ENCODE measurements around the gene UGT1A3. TPM values are rescaled to one million over a fixed set of nuclear protein-coding genes. Genes with fewer than 3 reads are reported as not detected.

Gene UGT1A3
- total RNA-seq, 1 donor from 2014 or later: 0.19 TPM

DNA sequence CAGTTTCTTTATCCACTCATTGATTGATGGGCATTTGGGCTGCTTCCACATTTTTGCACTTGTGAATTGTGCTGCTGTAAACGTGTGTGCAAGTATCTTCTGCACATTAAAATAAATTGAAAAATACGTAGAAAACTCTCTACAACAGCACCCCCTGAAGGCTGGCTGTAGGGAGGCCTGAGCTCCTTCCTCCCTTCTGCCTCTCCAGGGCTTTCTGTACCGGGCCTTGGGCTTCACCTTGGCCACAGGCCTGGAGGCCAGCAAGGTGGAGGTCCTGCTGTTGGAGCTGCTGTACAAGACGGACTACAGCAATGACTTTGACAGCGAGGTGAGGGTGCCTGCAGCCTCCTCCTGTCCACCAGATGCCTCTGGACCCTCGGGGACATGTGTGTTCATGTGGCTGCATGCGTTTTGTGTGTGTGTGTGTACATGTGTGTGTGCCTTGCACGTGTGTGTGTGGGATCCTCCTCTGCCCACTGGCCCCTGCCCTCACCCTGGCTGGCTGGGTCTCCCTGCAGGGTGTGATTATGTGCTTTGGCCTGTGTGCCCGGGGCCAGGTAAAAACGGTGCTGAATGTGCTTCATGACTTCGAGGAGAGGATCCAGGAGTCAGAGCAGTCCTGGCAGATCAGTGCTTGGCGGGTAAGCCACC is 78.5 kb downstream of the UGT1A3 start:
- Mint-ChIP-seq H3K36me3 (no peaks in the 10 kb centered on the region), H3K27me3 (peaks cover 36% of the 10 kb centered on the region), H3K4me1 (ENCODE audit: unreplicated experiment) (no peaks in the 10 kb centered on the region), H3K4me3 (no peak overlapping the region), H3K27ac (no peak overlapping the region), H3K9me3 (no peaks in the 10 kb centered on the region)
- TF ChIP-seq, protein P1, sequence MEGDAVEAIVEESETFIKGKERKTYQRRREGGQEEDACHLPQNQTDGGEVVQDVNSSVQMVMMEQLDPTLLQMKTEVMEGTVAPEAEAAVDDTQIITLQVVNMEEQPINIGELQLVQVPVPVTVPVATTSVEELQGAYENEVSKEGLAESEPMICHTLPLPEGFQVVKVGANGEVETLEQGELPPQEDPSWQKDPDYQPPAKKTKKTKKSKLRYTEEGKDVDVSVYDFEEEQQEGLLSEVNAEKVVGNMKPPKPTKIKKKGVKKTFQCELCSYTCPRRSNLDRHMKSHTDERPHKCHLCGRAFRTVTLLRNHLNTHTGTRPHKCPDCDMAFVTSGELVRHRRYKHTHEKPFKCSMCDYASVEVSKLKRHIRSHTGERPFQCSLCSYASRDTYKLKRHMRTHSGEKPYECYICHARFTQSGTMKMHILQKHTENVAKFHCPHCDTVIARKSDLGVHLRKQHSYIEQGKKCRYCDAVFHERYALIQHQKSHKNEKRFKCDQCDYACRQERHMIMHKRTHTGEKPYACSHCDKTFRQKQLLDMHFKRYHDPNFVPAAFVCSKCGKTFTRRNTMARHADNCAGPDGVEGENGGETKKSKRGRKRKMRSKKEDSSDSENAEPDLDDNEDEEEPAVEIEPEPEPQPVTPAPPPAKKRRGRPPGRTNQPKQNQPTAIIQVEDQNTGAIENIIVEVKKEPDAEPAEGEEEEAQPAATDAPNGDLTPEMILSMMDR (conservative IDR thresholded peaks at IDR 0.05): no peak
- DNase-seq (ENCODE audit: extremely low spot score, unreplicated experiment): peak; percentile 39

GRCh38 chr2:233807966-233808935 is 79.4 kb downstream of the UGT1A3 start:
- TF ChIP-seq, protein P1 (conservative IDR thresholded peaks at IDR 0.05): no peak
- H3K9me3 Mint-ChIP-seq: no peaks in the 10 kb centered on the region
- H3K27me3 Mint-ChIP-seq: peaks cover 31% of the 10 kb centered on the region
- H3K4me3 Mint-ChIP-seq: no peak overlapping the region
- peak; percentile 56 for DNase-seq (ENCODE audit: extremely low spot score, unreplicated experiment)
- H3K27ac Mint-ChIP-seq: no peak overlapping the region
- H3K36me3 Mint-ChIP-seq: no peaks in the 10 kb centered on the region
- no peaks in the 10 kb centered on the region for H3K4me1 Mint-ChIP-seq (ENCODE audit: unreplicated experiment)

DNA sequence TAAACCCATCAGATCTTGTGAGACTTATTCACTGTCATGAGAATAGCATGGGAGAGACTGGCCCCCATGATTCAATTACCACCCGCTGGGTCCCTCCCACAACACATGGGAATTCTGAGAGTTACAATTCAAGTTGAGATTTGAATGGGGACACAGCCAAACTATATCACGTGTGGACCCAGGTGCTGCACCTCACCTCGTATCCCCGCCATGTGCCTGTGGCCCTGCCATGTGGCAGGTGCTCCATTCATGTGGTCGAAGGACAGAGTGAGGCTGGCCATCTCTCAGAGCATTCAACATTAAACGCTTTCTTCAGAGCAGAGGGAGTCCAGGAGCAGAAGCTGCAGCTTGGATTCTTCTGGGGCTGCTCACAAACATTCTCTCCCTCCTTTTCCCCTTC is 81.5 kb downstream of the UGT1A3 start:
- DNase-seq (ENCODE audit: extremely low spot score, unreplicated experiment): peak; percentile 59
- TF ChIP-seq, protein P1 (conservative IDR thresholded peaks at IDR 0.05): no peak
- H3K4me1 Mint-ChIP-seq (ENCODE audit: unreplicated experiment): no peaks in the 10 kb centered on the region
- no peak overlapping the region for H3K4me3 Mint-ChIP-seq
- H3K9me3 Mint-ChIP-seq: no peaks in the 10 kb centered on the region
- peaks cover 17% of the 10 kb centered on the region for H3K27me3 Mint-ChIP-seq
- no peak overlapping the region for H3K27ac Mint-ChIP-seq
- no peaks in the 10 kb centered on the region for H3K36me3 Mint-ChIP-seq

- Mint-ChIP-seq H3K4me1 (ENCODE audit: unreplicated experiment) (no peaks in the 10 kb centered on the region), H3K9me3 (no peaks in the 10 kb centered on the region), H3K36me3 (no peaks in the 10 kb centered on the region), H3K27me3 (peaks cover 15% of the 10 kb centered on the region), H3K4me3 (no peak overlapping the region), H3K27ac (no peak overlapping the region)
- DNase-seq (ENCODE audit: extremely low spot score, unreplicated experiment): no peak
- TF ChIP-seq, protein P1 (conservative IDR thresholded peaks at IDR 0.05): no peak
Observed at GRCh38 chr2:233811087-233811486, 82.2 kb downstream of the UGT1A3 start.

- Mint-ChIP-seq H3K4me3 (no peak overlapping the region), H3K9me3 (no peaks in the 10 kb centered on the region), H3K4me1 (ENCODE audit: unreplicated experiment) (peaks cover 5% of the 10 kb centered on the region), H3K27ac (no peak overlapping the region), H3K27me3 (peaks cover 15% of the 10 kb centered on the region), H3K36me3 (no peaks in the 10 kb centered on the region)
- DNase-seq (ENCODE audit: extremely low spot score, unreplicated experiment): peak; percentile 40
- TF ChIP-seq, protein P1 (conservative IDR thresholded peaks at IDR 0.05): no peak
Observed at GRCh38 chr2:233811732-233812131, 82.9 kb downstream of the UGT1A3 start.

Data from type B pancreatic cell (in vitro differentiated cells).